ENCODE data around the gene NPHS1. TPM values are rescaled to one million over a fixed set of nuclear protein-coding genes. Genes with fewer than 3 reads are reported as not detected.
"Not testable (repeated sequence)": the region's sequence is repeated elsewhere in the genome, so short reads cannot be mapped to it uniquely, and the experiment has no call there.

The NPHS1 gene
- total RNA-seq, 1 donor from 2014 or later, result 0.62 TPM

DNA sequence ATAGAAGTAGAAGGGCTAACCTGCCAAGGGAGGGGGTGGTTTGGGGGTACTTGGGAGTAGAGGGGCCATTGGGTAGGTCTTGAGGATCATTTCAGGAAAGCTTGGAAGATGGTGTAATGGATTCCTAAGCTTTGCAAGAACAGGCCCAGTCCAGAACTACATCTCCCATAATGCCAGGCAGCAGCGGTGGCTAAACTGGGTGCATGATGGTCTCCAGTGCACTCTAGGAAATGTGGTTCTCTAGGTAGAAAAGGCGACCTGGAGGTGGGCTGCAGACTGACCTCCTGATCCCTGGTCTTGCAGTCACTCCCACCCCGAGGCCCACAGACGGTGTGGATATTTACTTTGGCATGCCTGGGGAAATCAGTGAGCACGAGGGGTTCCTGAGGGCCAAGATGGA is 19.9 kb upstream of the NPHS1 start:
- no peak overlapping the region for H3K4me3 Mint-ChIP-seq
- H3K9ac ChIP-seq, result no peak overlapping the region
- no peak for DNase-seq (ENCODE audit: low spot score)
- no peaks in the 10 kb centered on the region for H3K36me3 ChIP-seq
- peaks cover 33% of the 10 kb centered on the region for H3F3A ChIP-seq (ENCODE audit: low read depth)
- H3K4me2 ChIP-seq, result no peak overlapping the region
- H3K9me3 Mint-ChIP-seq, result peaks cover 2% of the 10 kb centered on the region
- H3K79me2 ChIP-seq (ENCODE audit: low read depth), result no peaks in the 10 kb centered on the region
- no peaks in the 10 kb centered on the region for H3K9me3 ChIP-seq (ENCODE audit: low read depth)
- H3K4me3 ChIP-seq, result no peak overlapping the region
- no peaks in the 10 kb centered on the region for H3K27me3 ChIP-seq
- H3K27me3 Mint-ChIP-seq (ENCODE audit: insufficient read depth, low read depth), result peaks cover 12% of the 10 kb centered on the region
- peaks cover 19% of the 10 kb centered on the region for H3K4me1 Mint-ChIP-seq
- H3K27ac ChIP-seq, result no peak overlapping the region
- H3K27ac Mint-ChIP-seq, result no peak overlapping the region
- peaks cover 4% of the 10 kb centered on the region for H4K20me1 ChIP-seq (ENCODE audit: low read depth)
- H3K36me3 Mint-ChIP-seq, result peaks cover 19% of the 10 kb centered on the region
- TF ChIP-seq EZH2 (IDR thresholded peaks at IDR 0.05) (no peak), EZH2phosphoT487 (IDR thresholded peaks at IDR 0.05) (no peak)
- TF ChIP-seq, protein P1, sequence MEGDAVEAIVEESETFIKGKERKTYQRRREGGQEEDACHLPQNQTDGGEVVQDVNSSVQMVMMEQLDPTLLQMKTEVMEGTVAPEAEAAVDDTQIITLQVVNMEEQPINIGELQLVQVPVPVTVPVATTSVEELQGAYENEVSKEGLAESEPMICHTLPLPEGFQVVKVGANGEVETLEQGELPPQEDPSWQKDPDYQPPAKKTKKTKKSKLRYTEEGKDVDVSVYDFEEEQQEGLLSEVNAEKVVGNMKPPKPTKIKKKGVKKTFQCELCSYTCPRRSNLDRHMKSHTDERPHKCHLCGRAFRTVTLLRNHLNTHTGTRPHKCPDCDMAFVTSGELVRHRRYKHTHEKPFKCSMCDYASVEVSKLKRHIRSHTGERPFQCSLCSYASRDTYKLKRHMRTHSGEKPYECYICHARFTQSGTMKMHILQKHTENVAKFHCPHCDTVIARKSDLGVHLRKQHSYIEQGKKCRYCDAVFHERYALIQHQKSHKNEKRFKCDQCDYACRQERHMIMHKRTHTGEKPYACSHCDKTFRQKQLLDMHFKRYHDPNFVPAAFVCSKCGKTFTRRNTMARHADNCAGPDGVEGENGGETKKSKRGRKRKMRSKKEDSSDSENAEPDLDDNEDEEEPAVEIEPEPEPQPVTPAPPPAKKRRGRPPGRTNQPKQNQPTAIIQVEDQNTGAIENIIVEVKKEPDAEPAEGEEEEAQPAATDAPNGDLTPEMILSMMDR (IDR thresholded peaks at IDR 0.05), result no peak
- H2AFZ ChIP-seq (replicated peaks), result no peak overlapping the region
- peaks cover 8% of the 10 kb centered on the region for H3K4me1 ChIP-seq

DNA sequence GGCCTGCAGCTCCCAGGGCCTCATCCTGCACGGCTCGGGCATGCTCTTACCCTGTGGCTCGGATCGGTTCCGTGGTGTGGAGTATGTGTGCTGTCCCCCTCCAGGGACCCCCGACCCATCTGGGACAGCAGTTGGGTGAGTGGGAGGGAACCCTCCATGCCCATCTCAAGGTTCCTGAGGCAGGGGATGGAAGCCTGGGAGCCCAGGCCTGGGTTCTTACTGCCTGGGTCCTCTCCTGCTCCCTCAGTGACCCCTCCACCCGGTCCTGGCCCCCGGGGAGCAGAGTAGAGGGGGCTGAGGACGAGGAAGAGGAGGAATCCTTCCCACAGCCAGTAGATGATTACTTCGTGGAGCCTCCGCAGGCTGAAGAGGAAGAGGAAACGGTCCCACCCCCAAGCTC is 19.3 kb upstream of the NPHS1 start:
- peaks cover 19% of the 10 kb centered on the region for H3K36me3 Mint-ChIP-seq
- H3K4me1 Mint-ChIP-seq, result peaks cover 19% of the 10 kb centered on the region
- Histone ChIP-seq H3K4me3 (no peak overlapping the region), H4K20me1 (ENCODE audit: low read depth) (peaks cover 3% of the 10 kb centered on the region), H2AFZ (replicated peaks) (no peak overlapping the region), H3K9ac (no peak overlapping the region), H3K79me2 (ENCODE audit: low read depth) (no peaks in the 10 kb centered on the region), H3K27ac (no peak overlapping the region), H3K4me2 (no peak overlapping the region), H3K4me1 (peaks cover 8% of the 10 kb centered on the region), H3K27me3 (no peaks in the 10 kb centered on the region), H3K9me3 (ENCODE audit: low read depth) (no peaks in the 10 kb centered on the region), H3K36me3 (no peaks in the 10 kb centered on the region), H3F3A (ENCODE audit: low read depth) (peaks cover 33% of the 10 kb centered on the region)
- TF ChIP-seq EZH2 (IDR thresholded peaks at IDR 0.05) (no peak), EZH2phosphoT487 (IDR thresholded peaks at IDR 0.05) (no peak)
- TF ChIP-seq, protein P1 (IDR thresholded peaks at IDR 0.05), result no peak
- no peak overlapping the region for H3K4me3 Mint-ChIP-seq
- peaks cover 12% of the 10 kb centered on the region for H3K27me3 Mint-ChIP-seq (ENCODE audit: insufficient read depth, low read depth)
- no peak overlapping the region for H3K27ac Mint-ChIP-seq
- H3K9me3 Mint-ChIP-seq, result peaks cover 2% of the 10 kb centered on the region
- no peak for DNase-seq (ENCODE audit: low spot score)

DNA sequence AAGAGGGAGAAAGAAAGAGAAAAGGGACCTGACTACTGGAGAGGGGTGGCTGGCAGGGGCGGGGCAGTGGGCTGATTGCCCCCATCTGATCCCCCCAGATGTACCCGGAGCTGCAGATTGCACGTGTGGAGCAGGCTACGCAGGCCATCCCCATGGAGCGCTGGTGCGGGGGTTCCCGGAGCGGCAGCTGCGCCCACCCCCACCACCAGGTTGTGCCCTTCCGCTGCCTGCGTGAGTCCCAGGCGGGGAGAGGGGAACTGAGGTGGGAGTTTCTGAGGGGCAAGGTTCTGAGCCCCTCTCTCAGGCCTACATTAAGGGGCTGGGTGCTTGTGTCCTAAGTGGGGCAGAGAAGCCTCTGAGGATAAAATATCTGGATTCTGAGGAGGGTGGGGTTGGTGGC is 18.5 kb upstream of the NPHS1 start:
- Histone ChIP-seq H3K36me3 (no peaks in the 10 kb centered on the region), H3F3A (ENCODE audit: low read depth) (peaks cover 33% of the 10 kb centered on the region)
- no peak for DNase-seq (ENCODE audit: low spot score)

DNA sequence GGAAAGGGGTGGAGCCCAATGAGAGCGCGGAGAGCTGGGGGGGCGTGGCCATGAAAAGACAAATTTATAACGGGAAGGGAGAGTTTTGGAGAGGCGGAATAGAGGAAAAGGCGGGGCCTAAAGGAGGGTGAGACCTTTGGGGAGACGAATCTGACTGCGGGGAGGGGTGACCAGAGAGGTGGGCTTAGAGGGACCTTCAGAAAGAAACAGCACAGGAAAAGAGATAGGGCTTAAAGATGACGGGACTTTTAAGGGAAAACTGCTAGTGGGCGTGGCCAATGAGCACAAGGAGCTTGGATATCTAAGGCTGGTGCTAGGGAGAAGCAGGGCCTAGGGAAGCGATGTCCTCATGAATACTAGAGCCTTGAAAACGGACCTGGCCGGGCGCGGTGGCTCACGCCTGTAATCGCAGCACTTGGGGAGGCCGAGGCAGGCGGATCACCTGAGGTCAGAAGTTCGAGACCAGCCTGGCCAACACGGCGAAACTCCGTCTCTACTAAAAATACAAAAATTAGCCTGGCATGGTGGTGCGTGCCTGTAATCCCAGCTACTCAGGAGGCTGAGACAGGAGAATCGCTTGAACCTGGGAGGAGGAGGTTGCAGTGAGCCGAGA is 17.9 kb upstream of the NPHS1 start:
- H3K27ac ChIP-seq; H3K4me1 ChIP-seq; H3K9ac ChIP-seq; H3K79me2 ChIP-seq (ENCODE audit: low read depth); H3K27me3 ChIP-seq; H3K9me3 Mint-ChIP-seq; H3K36me3 ChIP-seq; H4K20me1 ChIP-seq (ENCODE audit: low read depth); H3K9me3 ChIP-seq (ENCODE audit: low read depth): not testable (repeated sequence)
- H3K36me3 Mint-ChIP-seq, result peaks cover 23% of the 10 kb centered on the region
- peaks cover 12% of the 10 kb centered on the region for H3K27me3 Mint-ChIP-seq (ENCODE audit: insufficient read depth, low read depth)
- Histone ChIP-seq H3F3A (ENCODE audit: low read depth) (peaks cover 33% of the 10 kb centered on the region), H2AFZ (replicated peaks) (peak overlapping the region; percentile 92), H3K4me3 (peak overlapping the region; percentile 74), H3K4me2 (peak overlapping the region; percentile 90)
- peak overlapping the region; percentile 95 for H3K4me3 Mint-ChIP-seq
- H3K27ac Mint-ChIP-seq, result peak overlapping the region; percentile 89
- H3K4me1 Mint-ChIP-seq, result peaks cover 19% of the 10 kb centered on the region
- DNase-seq (ENCODE audit: low spot score), result peak; percentile 96

More for the DNA sequence above, 18.5 kb upstream of the NPHS1 start:
- Histone ChIP-seq H3K79me2 (ENCODE audit: low read depth) (no peaks in the 10 kb centered on the region), H2AFZ (replicated peaks) (no peak overlapping the region), H3K27me3 (no peaks in the 10 kb centered on the region), H3K9me3 (ENCODE audit: low read depth) (no peaks in the 10 kb centered on the region), H3K9ac (no peak overlapping the region), H3K27ac (no peak overlapping the region), H3K4me2 (peak overlapping the region; percentile 90), H3K4me1 (peaks cover 8% of the 10 kb centered on the region), H3K4me3 (no peak overlapping the region), H4K20me1 (ENCODE audit: low read depth) (no peaks in the 10 kb centered on the region)
- TF ChIP-seq EZH2 (IDR thresholded peaks at IDR 0.05), result no peak
- no peak for TF ChIP-seq EZH2phosphoT487 (IDR thresholded peaks at IDR 0.05)
- TF ChIP-seq, protein P1 (IDR thresholded peaks at IDR 0.05), result peak; percentile 24
- Mint-ChIP-seq H3K4me3 (peak overlapping the region; percentile 95), H3K36me3 (peaks cover 18% of the 10 kb centered on the region), H3K4me1 (peaks cover 19% of the 10 kb centered on the region), H3K27me3 (ENCODE audit: insufficient read depth, low read depth) (peaks cover 12% of the 10 kb centered on the region), H3K9me3 (peaks cover 2% of the 10 kb centered on the region), H3K27ac (no peak overlapping the region)
